Measurements from ENCODE around the gene OR4F15.
"Not testable (repeated sequence)": the region's sequence is repeated elsewhere in the genome, so short reads cannot be mapped to it uniquely, and the experiment has no call there.

OR4F15 gene

GRCh38 chr15:101811902-101812301, at the start of gene OR4F15:
Gene OR4F15, plus strand, starts transcription at chr15:101812202. Its CDS starts 5,985 bp downstream, at chr15:101818187.
- DNase-seq (ENCODE audit: low spot score): no peak

GRCh38 chr15:101764669-101765339, 47.2 kb upstream of the OR4F15 start:
- not testable (repeated sequence) for FAIRE-seq
- DNase-seq (ENCODE audit: low spot score): peak; percentile 18

More at GRCh38 chr15:101811902-101812301, at the start of gene OR4F15:
- FAIRE-seq: peak; percentile 53

GRCh38 chr15:101765340-101765671, 46.7 kb upstream of the OR4F15 start:
- not testable (repeated sequence) for DNase-seq (ENCODE audit: low spot score); FAIRE-seq

GRCh38 chr15:101765772-101766456, 46.1 kb upstream of the OR4F15 start:
- no peak for DNase-seq (ENCODE audit: low spot score)
- FAIRE-seq: no peak

- FAIRE-seq; DNase-seq (ENCODE audit: low spot score): not testable (repeated sequence)
Observed at GRCh38 chr15:101767083-101767640, 44.8 kb upstream of the OR4F15 start.

- DNase-seq (ENCODE audit: low spot score) (no peak), FAIRE-seq (no peak)
Observed at GRCh38 chr15:101772921-101773320, 39.1 kb upstream of the OR4F15 start.

- no peak for FAIRE-seq
- no peak for DNase-seq (ENCODE audit: low spot score)
Observed at GRCh38 chr15:101773496-101774100, 38.4 kb upstream of the OR4F15 start.

- no peak for FAIRE-seq
- DNase-seq (ENCODE audit: low spot score): no peak
Observed at GRCh38 chr15:101775136-101775535, 36.9 kb upstream of the OR4F15 start.

- not testable (repeated sequence) for FAIRE-seq
Observed at GRCh38 chr15:101778576-101778975, 33.4 kb upstream of the OR4F15 start.

GRCh38 chr15:101780225-101780624, 31.8 kb upstream of the OR4F15 start:
- FAIRE-seq: peak; percentile 36
- not testable (repeated sequence) for DNase-seq (ENCODE audit: low spot score)

More at GRCh38 chr15:101778576-101778975, 33.4 kb upstream of the OR4F15 start:
- DNase-seq (ENCODE audit: low spot score): not testable (repeated sequence)

- DNase-seq (ENCODE audit: low spot score): no peak
Observed at GRCh38 chr15:101781928-101782327, 30.1 kb upstream of the OR4F15 start.

GRCh38 chr15:101784644-101785043, 27.4 kb upstream of the OR4F15 start:
- DNase-seq (ENCODE audit: low spot score) (no peak), FAIRE-seq (no peak)

More at GRCh38 chr15:101781928-101782327, 30.1 kb upstream of the OR4F15 start:
- no peak for FAIRE-seq

- DNase-seq (ENCODE audit: low spot score); FAIRE-seq: not testable (repeated sequence)
Observed at GRCh38 chr15:101786422-101786821, 25.6 kb upstream of the OR4F15 start.

GRCh38 chr15:101788001-101788400, 24.0 kb upstream of the OR4F15 start:
- FAIRE-seq; DNase-seq (ENCODE audit: low spot score): not testable (repeated sequence)

- not testable (repeated sequence) for DNase-seq (ENCODE audit: low spot score); FAIRE-seq
Observed at GRCh38 chr15:101788503-101789269, 23.3 kb upstream of the OR4F15 start.

GRCh38 chr15:101790748-101791147, 21.3 kb upstream of the OR4F15 start:
- not testable (repeated sequence) for DNase-seq (ENCODE audit: low spot score); FAIRE-seq

GRCh38 chr15:101793981-101794380, 18.0 kb upstream of the OR4F15 start:
- FAIRE-seq; DNase-seq (ENCODE audit: low spot score): not testable (repeated sequence)

GRCh38 chr15:101795455-101795854, 16.5 kb upstream of the OR4F15 start:
- DNase-seq (ENCODE audit: low spot score) (peak; percentile 46), FAIRE-seq (peak; percentile 65)

GRCh38 chr15:101799665-101800064, 12.3 kb upstream of the OR4F15 start:
- FAIRE-seq (no peak), DNase-seq (ENCODE audit: low spot score) (no peak)

- no peak for FAIRE-seq
- no peak for DNase-seq (ENCODE audit: low spot score)
Observed at GRCh38 chr15:101801048-101801447, 11.0 kb upstream of the OR4F15 start.

- no peak for FAIRE-seq
- DNase-seq (ENCODE audit: low spot score): no peak
Observed at GRCh38 chr15:101803209-101803608, 8.8 kb upstream of the OR4F15 start, which contains the start of gene OR4F6. Gene OR4F6, plus strand, starts transcription at chr15:101803509. Its CDS starts 2,211 bp downstream, at chr15:101805720.

Data from RCC 7860 (cell line).